Cardiac muscle cell (in vitro differentiated cells and primary cell): ENCODE data around the gene SNX3. TPM values are rescaled to one million over a fixed set of nuclear protein-coding genes. Genes with fewer than 3 reads are reported as not detected.

Experiments
- DNase-seq, 2 donors: peaks; one replicate each; pipeline versions ENCODE4 v3.0.0 to v3.0.0-alpha.2; 2010 to 2017; ENCODE audit warnings: low read depth in 1 of 2, low spot score in 1 of 2
- H3K27ac ChIP-seq: fragments of 200-600 bp; sonication (generic); 2 replicates; pipeline ENCODE4 v1.5.1; 2016
- H3K27me3 ChIP-seq: fragments of 200-600 bp; sonication (generic); 2 replicates; pipeline ENCODE4 v1.6.0; 2016; ENCODE audit warnings: control low read depth
- H3K36me3 ChIP-seq: fragments of 200-600 bp; sonication (generic); 2 replicates; pipeline ENCODE4 v1.5.1; 2016; ENCODE audit warnings: control low read depth
- H3K4me1 ChIP-seq: fragments of 200-600 bp; sonication (generic); 2 replicates; pipeline ENCODE4 v1.8.1; 2017; ENCODE audit warnings: low read depth, mild to moderate bottlenecking, mixed run types
- H3K4me3 ChIP-seq: fragments of 200-600 bp; sonication (generic); 2 replicates; pipeline ENCODE4 v1.5.1; 2016; ENCODE audit warnings: mild to moderate bottlenecking
- H3K9me3 ChIP-seq: fragments of 200-600 bp; sonication (generic); 2 replicates; pipeline ENCODE4 v1.5.1; 2017; ENCODE audit warnings: low read depth, mild to moderate bottlenecking, control low read depth
- CTCF ChIP-seq: IDR thresholded peaks from 2 replicates; pipeline ENCODE4 v1.5.1; 2012; ENCODE audit warnings: low read depth, mild to moderate bottlenecking, low read length
- polyA plus RNA-seq: library from polyadenylated mRNA; unstranded; fragments of >200 nt; fragmentation: Nextera tagmentation; extraction: Ambion mirVana; gene quantifications from 2 replicates; pipeline ENCODE4 v1.2.1, GENCODE V29; 2016
- total RNA-seq: library from RNA; depleted of rRNA; stranded (reverse); fragments of >200 nt; gene quantifications from 2 replicates; pipeline ENCODE4 v1.2.3, GENCODE V29; 2016

The SNX3 gene
- total and polyA plus RNA-seq, 2 experiments from 2014 or later: 190 to 402 TPM

DNA sequence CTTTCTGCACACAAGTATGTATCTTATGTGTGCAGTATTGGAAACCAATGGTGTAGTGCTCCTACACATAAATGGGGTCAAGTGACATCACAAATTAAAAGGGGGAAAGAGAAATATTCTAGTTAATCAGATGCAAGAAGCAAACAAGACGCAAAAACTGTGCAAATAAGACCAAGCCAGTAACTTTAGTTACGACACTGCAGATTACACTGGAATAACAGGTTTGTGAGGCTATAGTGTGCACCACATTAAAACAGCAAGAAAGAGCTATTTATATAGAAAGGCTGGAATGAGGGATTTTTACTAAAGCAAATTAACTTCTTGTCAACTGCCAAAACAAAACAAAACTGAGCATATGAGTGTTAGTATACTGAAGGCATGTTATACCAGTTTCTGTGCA lies 49.2 kb downstream of the SNX3 start:
- Histone ChIP-seq H3K27me3 (no peaks in the 10 kb centered on the region), H3K27ac (no peak overlapping the region), H3K4me3 (no peak overlapping the region), H3K36me3 (peaks cover 9% of the 10 kb centered on the region), H3K9me3 (no peaks in the 10 kb centered on the region), H3K4me1 (peaks cover 16% of the 10 kb centered on the region)
- no peak for DNase-seq
- no peak for TF ChIP-seq CTCF

DNA sequence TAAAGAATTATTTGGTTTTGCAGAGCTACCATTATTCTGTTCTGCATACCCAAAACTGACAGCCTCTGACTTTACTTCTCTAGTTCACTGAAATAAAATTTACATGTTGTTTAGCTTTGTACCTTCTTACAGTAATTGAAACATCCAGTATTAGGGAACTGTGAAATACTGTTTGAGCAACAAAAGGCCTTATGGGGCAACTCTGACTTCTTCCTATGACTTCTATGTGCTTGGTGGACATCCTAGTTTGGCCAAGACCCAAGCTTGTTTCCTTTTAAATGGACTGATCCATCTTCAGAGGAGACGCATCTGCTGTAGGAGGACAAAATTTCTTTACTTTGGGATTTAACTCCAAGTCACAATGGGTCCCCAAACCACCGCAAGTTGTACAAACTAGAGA lies 50.3 kb downstream of the SNX3 start:
- Histone ChIP-seq H3K4me3 (no peak overlapping the region), H3K27ac (no peak overlapping the region), H3K36me3 (peaks cover 9% of the 10 kb centered on the region), H3K27me3 (no peaks in the 10 kb centered on the region), H3K4me1 (peaks cover 16% of the 10 kb centered on the region), H3K9me3 (no peaks in the 10 kb centered on the region)
- DNase-seq: no peak
- no peak for TF ChIP-seq CTCF

GRCh38 chr6:108209738-108210137 lies 51.1 kb downstream of the SNX3 start:
- Histone ChIP-seq H3K9me3 (no peaks in the 10 kb centered on the region), H3K27me3 (no peaks in the 10 kb centered on the region), H3K36me3 (peaks cover 9% of the 10 kb centered on the region), H3K4me1 (peaks cover 16% of the 10 kb centered on the region), H3K27ac (no peak overlapping the region), H3K4me3 (no peak overlapping the region)
- no peak for TF ChIP-seq CTCF
- DNase-seq: no peak

GRCh38 chr6:108207013-108207412 lies 53.8 kb downstream of the SNX3 start:
- no peak for DNase-seq
- peaks cover 16% of the 10 kb centered on the region for H3K4me1 ChIP-seq
- H3K9me3 ChIP-seq: no peaks in the 10 kb centered on the region
- no peak for TF ChIP-seq CTCF
- H3K27ac ChIP-seq: no peak overlapping the region
- peaks cover 7% of the 10 kb centered on the region for H3K36me3 ChIP-seq
- H3K4me3 ChIP-seq: no peak overlapping the region
- H3K27me3 ChIP-seq: no peaks in the 10 kb centered on the region

DNA sequence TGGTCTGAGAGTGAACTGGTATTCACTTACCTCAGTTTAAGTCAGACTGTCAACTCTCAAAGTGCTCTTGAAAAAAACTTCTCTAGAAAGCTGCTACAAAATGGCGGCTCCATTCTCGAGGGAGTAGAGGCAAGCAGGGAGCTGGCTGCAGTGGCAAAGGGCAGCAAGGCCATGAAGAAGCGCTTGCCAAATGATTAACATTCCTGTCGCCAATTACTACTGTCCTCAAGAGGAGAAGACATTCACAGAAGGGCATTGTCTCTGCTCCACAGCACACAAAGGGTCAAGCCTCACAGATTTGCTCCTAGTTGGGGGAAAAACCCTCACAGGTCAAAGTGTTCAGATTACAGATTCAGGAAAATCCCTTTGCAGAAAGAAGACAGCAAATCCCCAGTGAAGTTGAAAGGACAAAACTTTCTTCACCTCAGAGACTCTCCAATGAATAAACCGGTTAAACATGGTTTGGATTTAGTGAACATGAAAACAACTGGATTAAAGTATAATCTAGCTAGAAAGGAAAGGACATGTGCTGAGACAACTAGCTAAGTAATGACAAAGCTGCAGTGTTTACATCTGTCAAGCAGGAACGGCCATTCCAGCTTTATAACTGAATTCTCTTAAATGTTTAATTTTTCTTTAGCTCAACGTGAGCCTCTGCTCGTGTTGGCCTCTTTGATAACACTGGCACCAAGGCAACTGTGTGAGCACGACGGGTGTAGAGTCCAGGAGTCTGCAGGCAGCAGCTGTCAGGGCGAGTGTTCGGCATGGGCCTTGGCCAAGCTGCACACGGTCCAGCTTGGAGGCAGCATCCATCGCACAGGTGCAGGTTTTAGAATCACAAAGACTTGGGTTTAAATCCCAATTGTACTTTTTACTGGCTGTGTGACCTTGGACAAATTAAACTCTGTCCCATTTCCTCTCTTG lies 57.4 kb downstream of the SNX3 start:
- Histone ChIP-seq H3K9me3 (no peaks in the 10 kb centered on the region), H3K4me1 (no peaks in the 10 kb centered on the region), H3K27me3 (no peaks in the 10 kb centered on the region), H3K36me3 (no peaks in the 10 kb centered on the region), H3K4me3 (no peak overlapping the region), H3K27ac (no peak overlapping the region)
- TF ChIP-seq CTCF: no peak
- no peak for DNase-seq
